GM12873 (cell line): ENCODE results near the gene SPINK9.

Experiments
- CTCF ChIP-seq: IDR thresholded peaks from 2 replicates; pipeline ENCODE4 v1.5.1; 2012; ENCODE audit warnings: low read depth, mild to moderate bottlenecking, moderate library complexity, low read length, control low read depth; ENCODE audit not compliant: insufficient read depth; ENCODE audit errors: missing control alignments

The SPINK9 gene

GRCh38 chr5:148372893-148373292, 37.5 kb downstream of the SPINK9 start:
- TF ChIP-seq CTCF: no peak

- TF ChIP-seq CTCF: peak; percentile 76
Measured at GRCh38 chr5:148374690-148375360, 39.5 kb downstream of the SPINK9 start.

- TF ChIP-seq CTCF: no peak
Measured at GRCh38 chr5:148376198-148376597, 40.8 kb downstream of the SPINK9 start.

GRCh38 chr5:148378670-148379069, 43.3 kb downstream of the SPINK9 start:
- TF ChIP-seq CTCF: no peak

- TF ChIP-seq CTCF: no peak
Measured at GRCh38 chr5:148379340-148379739, 44.0 kb downstream of the SPINK9 start.

GRCh38 chr5:148381906-148382305, 46.5 kb downstream of the SPINK9 start:
- no peak for TF ChIP-seq CTCF

GRCh38 chr5:148382961-148383360, 47.6 kb downstream of the SPINK9 start:
- no peak for TF ChIP-seq CTCF
